SK-N-SH (cell line): ENCODE data around the gene CBLB. TPM values are rescaled to one million over a fixed set of nuclear protein-coding genes. Genes with fewer than 3 reads are reported as not detected.

Experiments used
- CTCF ChIA-PET: fragments of 300-600, 350-600 bp; formaldehyde crosslinking; extraction: SDS; loops from one replicate; lab custom pipeline; 2021; lab: Yijun Ruan, JAX
- POLR2A ChIA-PET: fragments of 350-600 bp; sonication (Branson Sonifier 250); formaldehyde crosslinking; extraction: SDS; loops from one replicate; lab custom pipeline; 2020; ENCODE audit warnings: antibody characterized with exemption, inconsistent platforms; lab: Yijun Ruan, JAX
- DNase-seq: peaks from one replicate; pipeline ENCODE4 v3.0.0; 2012
- H2AFZ ChIP-seq: fragments of 200-600 bp; sonication (generic); 2 replicates; pipeline ENCODE4 v1.8.1; 2016; ENCODE audit warnings: antibody characterized with exemption, mild to moderate bottlenecking, low read depth
- H3F3A ChIP-seq: fragments of 200-600 bp; sonication (generic); replicated peaks from 2 replicates; pipeline ENCODE3; 2016; ENCODE audit warnings: antibody characterized with exemption, mild to moderate bottlenecking; ENCODE audit not compliant: insufficient read depth
- H3K27ac ChIP-seq, 2 experiments: fragments of 200-500 bp in 1 of 2; fragments of 200-600 bp in 1 of 2; sonication (Bioruptor generic) in 1 of 2; sonication (generic), shearing (Covaris generic) in 1 of 2; 2 replicates each; pipeline versions ENCODE4 v1.5.1 to v1.6.1; 2014 to 2016; ENCODE audit warnings: low read depth in 2 of 2, inconsistent platforms in 1 of 2, low read length in 1 of 2, mild to moderate bottlenecking in 1 of 2, mixed read lengths in 1 of 2
- H3K27me3 ChIP-seq: fragments of 200-600 bp; sonication (generic), shearing (Covaris generic); 2 replicates; pipeline ENCODE4 v1.6.1; 2016; ENCODE audit warnings: mixed run types; ENCODE audit not compliant: insufficient read depth
- H3K36me3 ChIP-seq, 2 experiments: fragments of 200-500 bp in 1 of 2; fragments of 200-600 bp in 1 of 2; sonication (Bioruptor generic) in 1 of 2; sonication (generic) in 1 of 2; replicated peaks in 1 of 2; 2 replicates each; pipeline versions ENCODE3 to v1.5.1; 2014 to 2016; ENCODE audit warnings: low read length in 1 of 2, mild to moderate bottlenecking in 1 of 2; ENCODE audit not compliant: insufficient read depth in 2 of 2, control insufficient read depth in 1 of 2
- H3K4me1 ChIP-seq, 2 experiments: fragments of 200-500 bp in 1 of 2; fragments of 200-600 bp in 1 of 2; sonication (Bioruptor generic) in 1 of 2; sonication (generic), shearing (Covaris generic) in 1 of 2; 2 replicates each; pipeline versions ENCODE4 v1.5.1 to v1.6.1; 2014 to 2016; ENCODE audit warnings: low read depth in 1 of 2, low read length in 1 of 2, mixed run types in 1 of 2; ENCODE audit not compliant: insufficient read depth in 2 of 2, control insufficient read depth in 1 of 2
- H3K4me2 ChIP-seq: fragments of 200-600 bp; sonication (generic), shearing (Covaris generic); 2 replicates; pipeline ENCODE4 v1.6.1; 2017; ENCODE audit warnings: mixed run types
- H3K4me3 ChIP-seq, 2 experiments: fragments of 200-500 bp in 1 of 2; fragments of 200-600 bp in 1 of 2; sonication (Bioruptor generic) in 1 of 2; sonication (generic), shearing (Covaris generic) in 1 of 2; 2 replicates each; pipeline versions ENCODE4 v1.5.1 to v1.8.1; 2014 to 2016; ENCODE audit warnings: low read depth in 2 of 2, inconsistent platforms in 1 of 2, low read length in 1 of 2, mild to moderate bottlenecking in 1 of 2, mixed read lengths in 1 of 2, moderate library complexity in 1 of 2
- H3K79me2 ChIP-seq: fragments of 200-600 bp; sonication (generic); 2 replicates; pipeline ENCODE4 v1.8.1; 2017; ENCODE audit warnings: mild to moderate bottlenecking; ENCODE audit not compliant: insufficient read depth
- H3K9ac ChIP-seq: fragments of 200-600 bp; sonication (generic); 2 replicates; pipeline ENCODE4 v1.6.1; 2017; ENCODE audit warnings: mixed run types
- H3K9me2 ChIP-seq: fragments of 200-600 bp; sonication (generic); 2 replicates; pipeline ENCODE4 v1.6.1; 2017; ENCODE audit warnings: mixed run types
- H3K9me3 ChIP-seq: fragments of 200-600 bp; sonication (generic); 2 replicates; pipeline ENCODE4 v1.6.1; 2017; ENCODE audit warnings: mixed run types, mild to moderate bottlenecking, moderate library complexity
- H4K20me1 ChIP-seq: fragments of 200-600 bp; sonication (generic); 2 replicates; pipeline ENCODE4 v1.6.1; 2017; ENCODE audit warnings: mild to moderate bottlenecking, mixed run types; ENCODE audit not compliant: insufficient read depth
- CHD2 ChIP-seq: fragments of 150-350 bp; IDR thresholded peaks from 2 replicates; pipeline ENCODE4 v1.6.1; 2018; ENCODE audit warnings: low read length; ENCODE audit not compliant: partially characterized antibody
- CTCF ChIP-seq: fragments of 200-600 bp; sonication (generic); IDR thresholded peaks from 2 replicates; pipeline ENCODE4 v1.6.1; 2017; ENCODE audit warnings: antibody characterized with exemption, mild to moderate bottlenecking, moderate library complexity
- FOSL2 ChIP-seq: IDR thresholded peaks from 2 replicates; pipeline ENCODE4 v1.4.0; 2012; ENCODE audit warnings: low read depth, mild to moderate bottlenecking, moderate library complexity, borderline replicate concordance
- FOXJ3 ChIP-seq: sonication (generic); formaldehyde crosslinking; IDR thresholded peaks from 2 replicates; pipeline ENCODE4 v1.5.1; 2020; ENCODE audit warnings: mild to moderate bottlenecking, missing genetic modification reagents
- FOXM1 ChIP-seq: IDR thresholded peaks from 2 replicates; pipeline ENCODE4 v1.4.0; 2012; ENCODE audit warnings: low read depth, mild to moderate bottlenecking
- GATA2 ChIP-seq: sonication (generic); formaldehyde crosslinking; IDR thresholded peaks from 2 replicates; pipeline ENCODE4 v1.5.0; 2020; ENCODE audit warnings: mild to moderate bottlenecking, missing genetic modification reagents
- JUND ChIP-seq: IDR thresholded peaks from 2 replicates; pipeline ENCODE4 v1.4.0; 2012
- MAX ChIP-seq: IDR thresholded peaks from 2 replicates; pipeline ENCODE4 v1.4.0; 2012; ENCODE audit warnings: low read depth
- MEF2A ChIP-seq: IDR thresholded peaks from 2 replicates; pipeline ENCODE4 v1.4.0; 2012; ENCODE audit warnings: low read depth, borderline replicate concordance
- MXI1 ChIP-seq: IDR thresholded peaks from 2 replicates; pipeline ENCODE4 v1.6.1; 2012; ENCODE audit warnings: mild to moderate bottlenecking, low read depth, low read length, improper control_type of control experiment
- NRF1 ChIP-seq: IDR thresholded peaks from 2 replicates; pipeline ENCODE4 v1.6.1; 2012; ENCODE audit warnings: low read depth, mild to moderate bottlenecking, low read length
- PBX3 ChIP-seq: IDR thresholded peaks from 2 replicates; pipeline ENCODE4; 2012
- POLR2AphosphoS5 ChIP-seq: IDR thresholded peaks from 2 replicates; pipeline ENCODE4 v1.6.1; 2012; ENCODE audit warnings: low read depth, low read length
- RAD21 ChIP-seq: IDR thresholded peaks from 2 replicates; pipeline ENCODE4 v1.6.1; 2012; ENCODE audit warnings: mild to moderate bottlenecking, low read length
- REST ChIP-seq: IDR thresholded peaks from 2 replicates; pipeline ENCODE4 v1.6.1; 2012; ENCODE audit warnings: mild to moderate bottlenecking, low read depth, low read length, moderate library complexity
- SIN3A ChIP-seq: IDR thresholded peaks from 2 replicates; pipeline ENCODE4 v1.6.1; 2012; ENCODE audit warnings: low read depth, mild to moderate bottlenecking, low read length, moderate library complexity, borderline replicate concordance
- TAF1 ChIP-seq: IDR thresholded peaks from 2 replicates; pipeline ENCODE4 v1.6.1; 2012; ENCODE audit warnings: low read depth, mild to moderate bottlenecking, low read length, moderate library complexity, borderline replicate concordance
- TCF12 ChIP-seq: IDR thresholded peaks from 2 replicates; pipeline ENCODE4 v1.4.0; 2012
- USF2 ChIP-seq: fragments of 150-350 bp; IDR thresholded peaks from 2 replicates; pipeline ENCODE4 v1.6.1; 2017; ENCODE audit warnings: antibody characterized with exemption, low read length, low read depth, borderline replicate concordance
- ZBTB33 ChIP-seq: IDR thresholded peaks from 2 replicates; pipeline ENCODE4 v1.4.0; 2012; ENCODE audit warnings: low read depth, borderline replicate concordance
- WGBS: methylation state at CpG from one replicate; pipeline ENCODE4 v1.1.6; 2017; ENCODE audit warnings: low lambda C conversion rate; 5-methylcytosine and 5-hydroxymethylcytosine counted together
- polyA plus RNA-seq, 3 experiments: library from polyadenylated mRNA; depleted of rRNA; stranded (reverse); fragments of >200 nt; gene quantifications; 2 replicates each; pipeline ENCODE4 v1.2.3, GENCODE V29; 2012

CBLB gene
- polyA plus RNA-seq, 1 of the 3 experiments (the other 2 are of a cell fraction) = 4.4 TPM

GRCh38 chr3:105802118-105802706, 66.6 kb downstream of the CBLB start:
- H3K27me3 ChIP-seq = no peaks in the 10 kb centered on the region
- TF ChIP-seq RAD21 (no peak), GATA2 (CRISPR knock-in tag) (no peak), FOSL2 (no peak), FOXJ3 (CRISPR knock-in tag) (no peak), SIN3A (no peak), MAX (no peak), TCF12 (no peak), JUND (no peak), MEF2A (no peak), CTCF (no peak), CHD2 (no peak), ZBTB33 (no peak), MXI1 (no peak), TAF1 (no peak), REST (no peak), USF2 (no peak), PBX3 (no peak), NRF1 (no peak), FOXM1 (no peak), POLR2AphosphoS5 (no peak)
- DNase-seq = no peak
- H2AFZ ChIP-seq = no peak overlapping the region
- POLR2A ChIA-PET = no interaction called here
- H3K27ac ChIP-seq = no peak overlapping the region
- WGBS = 97% methylated on average over 5 of the region's 5 CpGs
- no peak overlapping the region for H3K9ac ChIP-seq
- no peak overlapping the region for H3K4me2 ChIP-seq
- H3K9me3 ChIP-seq = no peaks in the 10 kb centered on the region
- peaks cover 10% of the 10 kb centered on the region for H3F3A ChIP-seq
- H3K36me3 ChIP-seq = peaks cover 0 to 17% of the 10 kb centered on the region in 2 experiments
- H3K4me3 ChIP-seq = no peak overlapping the region
- H4K20me1 ChIP-seq = 0 out of 2 replicates have a peak, but pooled peaks cover 6% of the 10 kb centered on the region
- CTCF ChIA-PET = interaction anchor here (1.4 kb wide), 1 partner anchor 808 kb away, joined by 3 read pairs; no protein-coding TSS in a partner anchor
- no peaks in the 10 kb centered on the region for H3K9me2 ChIP-seq
- H3K79me2 ChIP-seq = peaks cover 31% of the 10 kb centered on the region
- peaks cover 8 to 18% of the 10 kb centered on the region in 2 experiments for H3K4me1 ChIP-seq
